ENCODE data around the gene COG5. TPM values are rescaled to one million over a fixed set of nuclear protein-coding genes. Genes with fewer than 3 reads are reported as not detected.

Gene COG5
- total and polyA plus RNA-seq, 2 experiments from 2014 or later: 15.8 to 53.5 TPM

DNA sequence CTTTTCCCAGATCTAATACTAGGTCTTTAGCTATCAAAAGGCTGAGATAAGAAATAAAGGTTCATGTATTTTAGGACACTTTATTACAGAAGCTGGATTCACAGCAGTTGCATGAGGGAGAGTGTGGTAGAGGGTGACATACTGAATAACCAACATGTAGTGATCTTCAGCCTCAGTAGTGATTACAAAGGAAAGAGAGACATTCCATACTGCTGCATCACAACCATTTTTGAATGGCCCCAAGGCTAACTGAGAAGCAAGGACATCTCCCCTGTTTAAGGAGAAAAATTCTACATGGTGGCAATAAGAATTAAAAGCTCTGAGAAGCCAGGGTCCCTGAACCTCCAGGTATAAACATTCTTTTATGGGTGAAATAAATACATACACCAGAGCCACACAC, 35.3 kb downstream of the COG5 start:
- TF ChIP-seq, protein P1, sequence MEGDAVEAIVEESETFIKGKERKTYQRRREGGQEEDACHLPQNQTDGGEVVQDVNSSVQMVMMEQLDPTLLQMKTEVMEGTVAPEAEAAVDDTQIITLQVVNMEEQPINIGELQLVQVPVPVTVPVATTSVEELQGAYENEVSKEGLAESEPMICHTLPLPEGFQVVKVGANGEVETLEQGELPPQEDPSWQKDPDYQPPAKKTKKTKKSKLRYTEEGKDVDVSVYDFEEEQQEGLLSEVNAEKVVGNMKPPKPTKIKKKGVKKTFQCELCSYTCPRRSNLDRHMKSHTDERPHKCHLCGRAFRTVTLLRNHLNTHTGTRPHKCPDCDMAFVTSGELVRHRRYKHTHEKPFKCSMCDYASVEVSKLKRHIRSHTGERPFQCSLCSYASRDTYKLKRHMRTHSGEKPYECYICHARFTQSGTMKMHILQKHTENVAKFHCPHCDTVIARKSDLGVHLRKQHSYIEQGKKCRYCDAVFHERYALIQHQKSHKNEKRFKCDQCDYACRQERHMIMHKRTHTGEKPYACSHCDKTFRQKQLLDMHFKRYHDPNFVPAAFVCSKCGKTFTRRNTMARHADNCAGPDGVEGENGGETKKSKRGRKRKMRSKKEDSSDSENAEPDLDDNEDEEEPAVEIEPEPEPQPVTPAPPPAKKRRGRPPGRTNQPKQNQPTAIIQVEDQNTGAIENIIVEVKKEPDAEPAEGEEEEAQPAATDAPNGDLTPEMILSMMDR (IDR thresholded peaks at IDR 0.05; ENCODE audit: poor library complexity): no peak
- TF ChIP-seq EZH2phosphoT487 (IDR thresholded peaks at IDR 0.05; ENCODE audit: low read depth, severe bottlenecking, unreplicated experiment) (no peak), EZH2 (IDR thresholded peaks at IDR 0.05; ENCODE audit: borderline replicate concordance) (no peak)
- no peaks in the 10 kb centered on the region for H3K36me3 ChIP-seq (replicated peaks; ENCODE audit: insufficient read depth, low read depth)
- H3K4me1 ChIP-seq (ENCODE audit: insufficient read depth): no peaks in the 10 kb centered on the region
- no peak overlapping the region for H2AFZ ChIP-seq
- no peak overlapping the region for H3K4me2 ChIP-seq
- DNase-seq (ENCODE audit: low spot score): no peak
- no peak overlapping the region for H3K27ac ChIP-seq
- no peaks in the 10 kb centered on the region for H3K9me3 ChIP-seq (ENCODE audit: low read depth)
- H3K4me3 ChIP-seq: no peak overlapping the region
- no peaks in the 10 kb centered on the region for H3K79me2 ChIP-seq
- no peaks in the 10 kb centered on the region for H4K20me1 ChIP-seq (ENCODE audit: insufficient read depth, poor library complexity, severe bottlenecking)
- no peaks in the 10 kb centered on the region for H3K9me2 ChIP-seq (replicated peaks; ENCODE audit: insufficient read depth)
- H3K27me3 ChIP-seq: no peaks in the 10 kb centered on the region

- no peaks in the 10 kb centered on the region for H3K79me2 ChIP-seq
- H2AFZ ChIP-seq: no peak overlapping the region
- no peaks in the 10 kb centered on the region for H3K9me2 ChIP-seq (replicated peaks; ENCODE audit: insufficient read depth)
- H3K27ac ChIP-seq: no peak overlapping the region
- H3K9me3 ChIP-seq (ENCODE audit: low read depth): no peaks in the 10 kb centered on the region
- H3K36me3 ChIP-seq (replicated peaks; ENCODE audit: insufficient read depth, low read depth): no peaks in the 10 kb centered on the region
- no peak for DNase-seq (ENCODE audit: low spot score)
- no peak overlapping the region for H3K4me2 ChIP-seq
- no peaks in the 10 kb centered on the region for H3K4me1 ChIP-seq (ENCODE audit: insufficient read depth)
- TF ChIP-seq, protein P1 (IDR thresholded peaks at IDR 0.05; ENCODE audit: poor library complexity): no peak
- TF ChIP-seq EZH2 (IDR thresholded peaks at IDR 0.05; ENCODE audit: borderline replicate concordance): no peak
- TF ChIP-seq EZH2phosphoT487 (IDR thresholded peaks at IDR 0.05; ENCODE audit: low read depth, severe bottlenecking, unreplicated experiment): no peak
- H3K27me3 ChIP-seq: no peaks in the 10 kb centered on the region
- H4K20me1 ChIP-seq (ENCODE audit: insufficient read depth, poor library complexity, severe bottlenecking): no peaks in the 10 kb centered on the region
- WGBS (ENCODE audit: low lambda C conversion rate, missing lambda C conversion rate): 78% methylated on average over 3 of the region's 3 CpGs
- no peak overlapping the region for H3K4me3 ChIP-seq
Measured at GRCh38 chr7:107527196-107527595, 36.5 kb downstream of the COG5 start.

DNA sequence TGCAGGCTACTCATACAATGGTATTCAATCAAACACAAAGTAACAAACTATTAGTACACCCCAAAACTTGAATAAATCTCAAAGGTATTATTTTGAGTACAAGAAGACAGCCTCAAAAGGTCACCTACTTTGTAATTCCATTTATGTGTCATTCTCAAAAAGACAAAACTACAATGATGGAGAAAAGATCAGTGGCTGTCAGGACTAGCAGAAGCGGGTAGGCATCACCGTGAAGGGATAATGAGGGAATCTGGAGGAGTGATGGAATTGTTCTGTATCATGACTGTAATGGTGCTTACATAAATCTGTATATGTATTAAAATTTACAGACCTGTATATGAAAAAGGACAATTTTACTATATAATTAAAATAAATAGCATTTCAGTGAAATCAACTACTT, 37.0 kb downstream of the COG5 start:
- Histone ChIP-seq H3K4me2 (no peak overlapping the region), H3K27ac (no peak overlapping the region), H4K20me1 (ENCODE audit: insufficient read depth, poor library complexity, severe bottlenecking) (no peaks in the 10 kb centered on the region), H3K27me3 (no peaks in the 10 kb centered on the region), H3K36me3 (replicated peaks; ENCODE audit: insufficient read depth, low read depth) (no peaks in the 10 kb centered on the region), H3K9me3 (ENCODE audit: low read depth) (no peaks in the 10 kb centered on the region), H3K4me3 (no peak overlapping the region), H3K9me2 (replicated peaks; ENCODE audit: insufficient read depth) (no peaks in the 10 kb centered on the region), H3K79me2 (peaks cover 3% of the 10 kb centered on the region), H3K4me1 (ENCODE audit: insufficient read depth) (no peaks in the 10 kb centered on the region), H2AFZ (no peak overlapping the region)
- no peak for DNase-seq (ENCODE audit: low spot score)
- TF ChIP-seq, protein P1 (IDR thresholded peaks at IDR 0.05; ENCODE audit: poor library complexity): no peak
- WGBS (ENCODE audit: low lambda C conversion rate, missing lambda C conversion rate): 97% methylated on average over 2 of the region's 2 CpGs

DNA sequence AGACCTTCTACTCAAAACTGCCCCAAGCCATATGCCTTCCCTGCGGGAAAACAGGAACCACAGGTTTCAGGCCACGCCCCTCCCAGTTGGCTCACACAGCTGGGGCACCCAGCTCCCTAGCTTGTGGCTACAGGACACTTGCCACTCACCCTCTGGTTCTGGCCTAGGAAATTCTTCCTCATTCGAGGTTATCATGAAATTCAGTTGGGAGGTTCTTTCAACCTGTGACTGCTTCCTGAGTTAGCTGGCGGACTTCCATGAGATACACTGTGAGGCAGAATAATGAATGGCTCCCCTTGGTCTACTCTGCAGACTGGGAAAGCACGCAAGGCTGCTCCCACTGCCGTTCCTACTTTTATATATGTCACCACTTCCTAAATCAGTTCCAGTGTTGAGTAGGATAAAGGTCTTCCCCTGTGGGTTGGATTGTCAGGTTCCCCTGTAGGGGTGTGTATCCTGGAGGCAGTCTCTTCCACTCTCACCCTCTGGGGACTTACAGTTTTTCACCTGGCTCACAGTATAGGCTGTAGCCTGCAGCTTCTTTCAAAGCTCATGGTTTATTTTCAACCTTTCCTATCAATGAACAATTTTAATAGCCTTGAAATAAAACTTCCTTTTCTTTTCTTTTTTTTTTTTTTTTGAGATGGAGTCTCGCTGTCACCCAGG, 56.9 kb downstream of the COG5 start:
- H3K4me2 ChIP-seq: no peak overlapping the region

More for the DNA sequence above, 56.9 kb downstream of the COG5 start:
- H3K27me3 ChIP-seq: no peaks in the 10 kb centered on the region
- TF ChIP-seq EZH2phosphoT487 (IDR thresholded peaks at IDR 0.05; ENCODE audit: low read depth, severe bottlenecking, unreplicated experiment) (no peak), EZH2 (IDR thresholded peaks at IDR 0.05; ENCODE audit: borderline replicate concordance) (no peak)
- TF ChIP-seq, protein P1 (IDR thresholded peaks at IDR 0.05; ENCODE audit: poor library complexity): no peak
- peaks cover 3% of the 10 kb centered on the region for H3K4me1 ChIP-seq (ENCODE audit: insufficient read depth)
- no peaks in the 10 kb centered on the region for H3K9me2 ChIP-seq (replicated peaks; ENCODE audit: insufficient read depth)
- no peak overlapping the region for H2AFZ ChIP-seq
- H3K9me3 ChIP-seq (ENCODE audit: low read depth): no peaks in the 10 kb centered on the region
- WGBS (ENCODE audit: low lambda C conversion rate, missing lambda C conversion rate): 87% methylated on average over 6 of the region's 7 CpGs
- no peaks in the 10 kb centered on the region for H3K36me3 ChIP-seq (replicated peaks; ENCODE audit: insufficient read depth, low read depth)
- H3K4me3 ChIP-seq: no peak overlapping the region
- H4K20me1 ChIP-seq (ENCODE audit: insufficient read depth, poor library complexity, severe bottlenecking): no peaks in the 10 kb centered on the region
- peak overlapping the region; percentile 64 for H3K27ac ChIP-seq
- DNase-seq (ENCODE audit: low spot score): peak; percentile 15
- no peaks in the 10 kb centered on the region for H3K79me2 ChIP-seq
